Measurements from ENCODE around the gene LAMB2.

GRCh38 chr3:49081429-49081828, 51.4 kb downstream of the LAMB2 start:
- TF ChIP-seq TAF1 (IDR thresholded peaks at IDR 0.05; ENCODE audit: low read depth, low read length) = no peak
- TF ChIP-seq POLR2AphosphoS5 (IDR thresholded peaks at IDR 0.05; ENCODE audit: low read depth, low read length) = no peak
- no peak for TF ChIP-seq POLR2A (IDR thresholded peaks at IDR 0.05; ENCODE audit: low read depth, low read length)
- no peak for TF ChIP-seq SPI1 (IDR thresholded peaks at IDR 0.05; ENCODE audit: low read depth, low read length)
- TF ChIP-seq POU2F2 (IDR thresholded peaks at IDR 0.05; ENCODE audit: low read depth, low read length) = no peak

Data from GM12891 (cell line).